ENCODE results near the gene EEF1AKMT3. TPM values are rescaled to one million over a fixed set of nuclear protein-coding genes. Genes with fewer than 3 reads are reported as not detected.

Gene EEF1AKMT3
- total and polyA plus RNA-seq, 9 of the 15 experiments (the other 6 are each of a cell fraction or from before 2014, with no cell fraction given) = 4.1 to 17.2 (median 7.9) TPM

DNA sequence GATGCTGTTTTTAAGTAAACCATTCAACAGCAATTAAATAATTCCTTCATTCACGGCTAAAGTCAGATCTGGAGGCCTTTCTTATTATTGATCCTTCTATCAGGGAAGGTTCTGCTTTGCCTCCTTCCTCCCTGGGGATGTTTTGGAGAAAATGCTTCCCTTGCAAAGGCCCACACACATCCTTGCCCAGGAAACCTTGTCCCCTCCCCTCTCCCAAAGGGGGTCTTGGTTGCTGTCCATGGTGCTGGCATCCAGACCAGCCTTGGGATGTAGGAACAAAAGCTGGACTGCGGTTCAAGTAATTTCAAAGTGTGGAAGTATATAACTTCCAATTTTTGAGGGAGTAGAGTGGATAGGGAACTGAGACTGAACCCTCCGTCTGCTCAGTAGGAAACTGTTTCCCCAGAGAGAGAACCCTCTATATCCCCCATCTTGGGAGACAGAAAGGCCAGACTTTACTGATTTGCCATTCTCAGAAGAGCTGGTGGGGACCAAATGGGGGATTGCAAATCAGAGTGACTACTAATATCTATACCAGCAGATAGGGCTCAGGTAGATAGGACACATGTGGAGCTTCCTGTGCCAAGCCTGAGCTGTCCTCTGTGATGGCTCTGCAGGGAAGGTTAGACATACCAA lies 11.9 kb upstream of the EEF1AKMT3 start (continued):
- TF ChIP-seq MIER1 (IDR thresholded peaks at IDR 0.05; ENCODE audit: low read depth) = peak; percentile 82
- no peak for TF ChIP-seq TEAD1 (CRISPR knock-in tag; IDR thresholded peaks at IDR 0.05)
- no peak for TF ChIP-seq ZNF143 (CRISPR knock-in tag; IDR thresholded peaks at IDR 0.05)
- no peak for TF ChIP-seq KLF16 (IDR thresholded peaks at IDR 0.05)
- TF ChIP-seq GTF2A2 (tag; IDR thresholded peaks at IDR 0.05) = no peak

DNA sequence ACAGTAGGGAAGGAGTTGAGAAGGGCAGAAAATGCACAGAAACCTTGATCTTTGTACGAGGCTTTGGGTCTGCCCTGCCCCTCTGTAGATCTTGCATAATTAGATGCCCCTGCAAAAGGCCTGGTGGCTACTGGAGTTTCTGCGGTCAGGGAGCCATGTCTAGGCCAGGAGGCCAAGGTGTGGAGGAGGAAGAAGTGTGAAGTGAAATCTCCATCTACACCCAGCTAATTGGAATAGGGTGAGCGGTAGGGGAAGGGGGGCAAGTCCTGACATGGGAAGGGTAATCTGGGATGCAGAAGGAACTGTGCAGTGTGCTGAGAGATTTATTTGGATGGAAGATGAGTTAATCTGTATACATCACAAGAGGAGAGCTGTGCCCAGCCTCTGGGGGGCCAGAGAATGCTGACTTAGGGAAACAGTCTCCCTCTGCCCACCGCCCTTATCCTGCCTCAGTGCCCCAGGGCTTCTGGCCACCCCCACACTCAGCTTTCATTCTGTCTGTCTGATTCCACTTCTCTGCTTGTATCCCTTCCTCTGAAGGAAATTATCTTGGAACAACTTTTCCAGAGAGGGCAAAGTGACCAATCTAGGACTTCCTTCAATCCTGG lies 10.9 kb upstream of the EEF1AKMT3 start:
- no peaks in the 10 kb centered on the region for H4K20me1 ChIP-seq (replicated peaks; ENCODE audit: control insufficient read depth, insufficient read depth, low read length)
- no peak overlapping the region for H3K4me2 ChIP-seq (ENCODE audit: insufficient read depth, low read length)
- WGBS (ENCODE audit: insufficient coverage, low coverage, missing lambda C conversion rate) = 55% methylated on average over 4 of the region's 4 CpGs
- no peak for DNase-seq (ENCODE audit: extremely low read depth in 1 of 4, low spot score in 3 of 4)
- no peak for FAIRE-seq
- intact Hi-C loops (cut with micrococcal nuclease) (no loop called here), in situ Hi-C loops (cut with MboI) (no loop called here)
- no peak overlapping the region for H3K4me3 ChIP-seq
- ChIA-PET POLR2A (interaction anchor here (1.3 to 2.3 kb wide), 2 partner anchors 11 to 17 kb away, joined by 4 to 11 read pairs; partner anchors contain the start of genes EEF1AKMT3, METTL1 and TSPAN31), CTCF (ENCODE audit: low intra/inter-chr PET ratio) (no interaction called here)
- no peak overlapping the region for H2AFZ ChIP-seq (ENCODE audit: low read depth, low read length)
- no peaks in the 10 kb centered on the region for H3K9me1 ChIP-seq (ENCODE audit: control insufficient read depth, insufficient read depth, low read length)
- no peak for ATAC-seq
- no peak overlapping the region for H3K9ac ChIP-seq (ENCODE audit: insufficient read depth in 1 of 2, low read depth in 2 of 2, low read length in 2 of 2)
- no TSS peak for BruUV-seq (replicated peaks)
- H3K27me3 ChIP-seq (ENCODE audit: control insufficient read depth in 2 of 2, insufficient read depth in 2 of 2, low read length in 2 of 2) = no peaks in the 10 kb centered on the region
- H3K27ac ChIP-seq (ENCODE audit: extremely low read depth, low read depth, low read length) = no peak overlapping the region
- peaks cover 15% of the 10 kb centered on the region; the same call in 2 of the 3 replicates for H3K36me3 ChIP-seq (ENCODE audit: control insufficient read depth, insufficient read depth, low read length)
- peaks cover 2% of the 10 kb centered on the region; the same call in 1 of the 3 replicates for H3K79me2 ChIP-seq (ENCODE audit: control insufficient read depth, insufficient read depth, low read length)
- TF ChIP-seq ZNF263 (CRISPR knock-in tag; IDR thresholded peaks at IDR 0.05; ENCODE audit: borderline replicate concordance) = no peak
- peak; percentile 41; the same call in 1 of the 2 replicates for TF ChIP-seq ZNF316 (IDR thresholded peaks at IDR 0.05)
- no peak for TF ChIP-seq BRD9 (IDR thresholded peaks at IDR 0.05; ENCODE audit: low read depth, partially characterized antibody)
- TF ChIP-seq HCFC1 (IDR thresholded peaks at IDR 0.05; ENCODE audit: low read depth, low read length) = no peak
- TF ChIP-seq, protein P1, sequence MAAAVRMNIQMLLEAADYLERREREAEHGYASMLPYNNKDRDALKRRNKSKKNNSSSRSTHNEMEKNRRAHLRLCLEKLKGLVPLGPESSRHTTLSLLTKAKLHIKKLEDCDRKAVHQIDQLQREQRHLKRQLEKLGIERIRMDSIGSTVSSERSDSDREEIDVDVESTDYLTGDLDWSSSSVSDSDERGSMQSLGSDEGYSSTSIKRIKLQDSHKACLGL (CRISPR knock-in tag; IDR thresholded peaks at IDR 0.05; ENCODE audit: borderline replicate concordance, poor library complexity, severe bottlenecking) = no peak
- TF ChIP-seq ZNF431 (CRISPR knock-in tag; IDR thresholded peaks at IDR 0.05) = no peak
- TF ChIP-seq GATAD2A (IDR thresholded peaks at IDR 0.05) = no peak
- 0 out of 2 replicates have a peak, but pooled peaks have one; percentile 6 for TF ChIP-seq MAFF (IDR thresholded peaks at IDR 0.05; ENCODE audit: low read length)
- no peak for TF ChIP-seq FOXA3 (CRISPR knock-in tag; conservative IDR thresholded peaks at IDR 0.05 in 1 of 2, IDR thresholded peaks at IDR 0.05 in 1 of 2)
- no peak for TF ChIP-seq NR2F6 (CRISPR knock-in tag; IDR thresholded peaks at IDR 0.05)
- no peak for TF ChIP-seq ZNF507 (tag; conservative IDR thresholded peaks at IDR 0.05)
- TF ChIP-seq NEUROD1 (IDR thresholded peaks at IDR 0.05; ENCODE audit: borderline replicate concordance, low read depth, low read length, partially characterized antibody) = no peak
- peaks cover 1 to 31% of the 10 kb centered on the region in 2 experiments; a peak in 4 of 5 replicates for H3K4me1 ChIP-seq (replicated peaks in 1 of 2; ENCODE audit: control insufficient read depth in 2 of 2, insufficient read depth in 2 of 2, low read length in 2 of 2)
- H3K9me3 ChIP-seq (replicated peaks; ENCODE audit: control insufficient read depth, insufficient read depth, low read depth, low read length) = no peaks in the 10 kb centered on the region

Measured in K562 (cell line).